ENCODE data around the gene FAF2.

FAF2 gene

GRCh38 chr5:176500511-176500910 lies 52.3 kb downstream of the FAF2 start:
- in situ Hi-C loops (cut with MboI; ENCODE audit: low sequenced_read_pairs): no loop called here

GRCh38 chr5:176501333-176501732 lies 53.1 kb downstream of the FAF2 start:
- in situ Hi-C loops (cut with MboI; ENCODE audit: low sequenced_read_pairs): no loop called here

- in situ Hi-C loops (cut with MboI; ENCODE audit: low sequenced_read_pairs): no loop called here
These were observed 55.3 kb downstream of the FAF2 start for GRCh38 chr5:176503496-176503895.

- in situ Hi-C loops (cut with MboI; ENCODE audit: low sequenced_read_pairs): no loop called here
These were observed 59.7 kb downstream of the FAF2 start for GRCh38 chr5:176507911-176508310.

- in situ Hi-C loops (cut with MboI; ENCODE audit: low sequenced_read_pairs): no loop called here
These were observed 60.4 kb downstream of the FAF2 start for GRCh38 chr5:176508603-176509002.

GRCh38 chr5:176513788-176514187 lies 65.6 kb downstream of the FAF2 start:
- in situ Hi-C loops (cut with MboI; ENCODE audit: low sequenced_read_pairs): no loop called here

- in situ Hi-C loops (cut with MboI; ENCODE audit: low sequenced_read_pairs): no loop called here
These were observed 66.2 kb downstream of the FAF2 start for GRCh38 chr5:176514244-176514950.

- in situ Hi-C loops (cut with MboI; ENCODE audit: low sequenced_read_pairs): no loop called here
These were observed 67.2 kb downstream of the FAF2 start for GRCh38 chr5:176515396-176515795.

- in situ Hi-C loops (cut with MboI; ENCODE audit: low sequenced_read_pairs): no loop called here
These were observed 69.0 kb downstream of the FAF2 start for GRCh38 chr5:176517053-176517661.

- in situ Hi-C loops (cut with MboI; ENCODE audit: low sequenced_read_pairs): no loop called here
These were observed 71.9 kb downstream of the FAF2 start for GRCh38 chr5:176519810-176520720.

- in situ Hi-C loops (cut with MboI; ENCODE audit: low sequenced_read_pairs): no loop called here
These were observed 73.1 kb downstream of the FAF2 start for GRCh38 chr5:176521286-176521685.

GRCh38 chr5:176521699-176522263 lies 73.6 kb downstream of the FAF2 start:
- in situ Hi-C loops (cut with MboI; ENCODE audit: low sequenced_read_pairs): no loop called here

- in situ Hi-C loops (cut with MboI; ENCODE audit: low sequenced_read_pairs): no loop called here
These were observed 76.0 kb downstream of the FAF2 start for GRCh38 chr5:176524138-176524537.

GRCh38 chr5:176524987-176525386 lies 76.8 kb downstream of the FAF2 start:
- in situ Hi-C loops (cut with MboI; ENCODE audit: low sequenced_read_pairs): no loop called here

- in situ Hi-C loops (cut with MboI; ENCODE audit: low sequenced_read_pairs): no loop called here
These were observed 77.5 kb downstream of the FAF2 start for GRCh38 chr5:176525677-176526076.

- in situ Hi-C loops (cut with MboI; ENCODE audit: low sequenced_read_pairs): no loop called here
These were observed 78.3 kb downstream of the FAF2 start for GRCh38 chr5:176526462-176526861.

GRCh38 chr5:176527246-176528222 lies 79.3 kb downstream of the FAF2 start:
- in situ Hi-C loops (cut with MboI; ENCODE audit: low sequenced_read_pairs): no loop called here

GRCh38 chr5:176528301-176528700 lies 80.1 kb downstream of the FAF2 start:
- in situ Hi-C loops (cut with MboI; ENCODE audit: low sequenced_read_pairs): no loop called here

- in situ Hi-C loops (cut with MboI; ENCODE audit: low sequenced_read_pairs): no loop called here
These were observed 80.6 kb downstream of the FAF2 start for GRCh38 chr5:176528761-176529115.

- in situ Hi-C loops (cut with MboI; ENCODE audit: low sequenced_read_pairs): no loop called here
These were observed 81.0 kb downstream of the FAF2 start for GRCh38 chr5:176529116-176529740.

Data from HL-60/S4 (cell line).